Spleen (tissue), 7 donors: ENCODE measurements around the gene TEX10.

Source experiments
- POLR2A ChIP-seq, 3 donors: fragments of 450-650 bp; IDR thresholded peaks; one replicate each; pipeline ENCODE4 v1.5.1; 2017; ENCODE audit warnings: antibody characterized with exemption in 3 of 3, mild to moderate bottlenecking in 1 of 3
- TF ChIP-seq, protein P1 (sequence below), 11 experiments: fragments of 200-600 bp in 7 of 11; fragments of 450-650 bp in 4 of 11; sonication (generic) in 4 of 11; IDR thresholded peaks in 8 of 11; conservative IDR thresholded peaks in 3 of 11; 1 replicate in 7 of 11; 2 replicates in 4 of 11; pipeline versions ENCODE4 v1.4.0 to v1.8.0; 2016 to 2021; ENCODE audit warnings: antibody characterized with exemption in 11 of 11, inconsistent platforms in 4 of 11, mild to moderate bottlenecking in 1 of 11
- donor health status: DM: no; HTN: no; CAD: no; lungs with moderate emphysema.
- donor health status: DM: no; HTN: no; CAD: no.
- donor health status: DM: no; HTN: no; CAD: no.

DNA sequence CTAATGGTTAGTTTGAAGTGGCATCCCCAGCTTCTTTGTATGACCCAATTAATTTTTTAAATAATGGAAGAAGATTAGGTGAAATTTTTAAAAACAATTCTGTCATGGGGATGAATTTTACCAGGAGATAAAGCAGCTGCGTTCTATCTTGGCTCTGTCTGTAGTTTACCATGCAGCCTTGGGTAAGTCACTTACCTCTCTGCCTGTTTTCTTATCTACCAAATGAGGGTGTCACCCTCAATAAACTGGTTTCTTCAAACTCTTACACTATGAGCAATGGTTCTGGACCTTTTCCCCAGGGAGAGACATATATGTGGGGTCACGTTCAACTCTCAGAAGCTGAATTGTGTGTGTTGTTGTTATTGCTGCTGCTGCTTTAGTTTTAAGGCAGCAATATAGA is 71.7 kb downstream of the TEX10 start:
- TF ChIP-seq, protein P1, sequence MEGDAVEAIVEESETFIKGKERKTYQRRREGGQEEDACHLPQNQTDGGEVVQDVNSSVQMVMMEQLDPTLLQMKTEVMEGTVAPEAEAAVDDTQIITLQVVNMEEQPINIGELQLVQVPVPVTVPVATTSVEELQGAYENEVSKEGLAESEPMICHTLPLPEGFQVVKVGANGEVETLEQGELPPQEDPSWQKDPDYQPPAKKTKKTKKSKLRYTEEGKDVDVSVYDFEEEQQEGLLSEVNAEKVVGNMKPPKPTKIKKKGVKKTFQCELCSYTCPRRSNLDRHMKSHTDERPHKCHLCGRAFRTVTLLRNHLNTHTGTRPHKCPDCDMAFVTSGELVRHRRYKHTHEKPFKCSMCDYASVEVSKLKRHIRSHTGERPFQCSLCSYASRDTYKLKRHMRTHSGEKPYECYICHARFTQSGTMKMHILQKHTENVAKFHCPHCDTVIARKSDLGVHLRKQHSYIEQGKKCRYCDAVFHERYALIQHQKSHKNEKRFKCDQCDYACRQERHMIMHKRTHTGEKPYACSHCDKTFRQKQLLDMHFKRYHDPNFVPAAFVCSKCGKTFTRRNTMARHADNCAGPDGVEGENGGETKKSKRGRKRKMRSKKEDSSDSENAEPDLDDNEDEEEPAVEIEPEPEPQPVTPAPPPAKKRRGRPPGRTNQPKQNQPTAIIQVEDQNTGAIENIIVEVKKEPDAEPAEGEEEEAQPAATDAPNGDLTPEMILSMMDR (IDR thresholded peaks at IDR 0.05 in 8 of 11, conservative IDR thresholded peaks at IDR 0.05 in 3 of 11), result no peak
- no peak for TF ChIP-seq POLR2A (IDR thresholded peaks at IDR 0.05)
